Mesothelial cell of epicardium (in vitro differentiated cells): Measurements from ENCODE around the gene LCLAT1. TPM values are rescaled to one million over a fixed set of nuclear protein-coding genes. Genes with fewer than 3 reads are reported as not detected.

Source experiments
- DNase-seq, 2 experiments: peaks; one replicate each; pipeline ENCODE4 v3.0.0; 2021; ENCODE audit warnings: low spot score in 2 of 2; ENCODE audit not compliant: unreplicated experiment in 2 of 2
- H3K27ac Mint-ChIP-seq: 2 replicates; pipeline ENCODE4 v1.8.0; 2021; ENCODE audit warnings: mixed read lengths
- H3K27me3 Mint-ChIP-seq: 2 replicates; pipeline ENCODE4 v1.8.0; 2021; ENCODE audit warnings: low read depth, mixed read lengths
- H3K36me3 Mint-ChIP-seq: 2 replicates; pipeline ENCODE4 v1.8.0; 2021; ENCODE audit warnings: mixed read lengths
- H3K4me1 Mint-ChIP-seq: 2 replicates; pipeline ENCODE4 v1.8.0; 2021; ENCODE audit warnings: mixed read lengths
- H3K4me3 Mint-ChIP-seq: 2 replicates; pipeline ENCODE4 v1.8.0; 2021; ENCODE audit warnings: mild to moderate bottlenecking, moderate library complexity, mixed read lengths
- H3K9me3 Mint-ChIP-seq: 2 replicates; pipeline ENCODE4 v1.8.0; 2021; ENCODE audit warnings: mixed read lengths
- total RNA-seq: library from RNA; stranded (reverse); gene quantifications from 3 replicates; pipeline ENCODE4 v1.2.1, GENCODE V29; 2021
- TF ChIP-seq, protein P1 (sequence below): fragments of 200-600 bp; sonication (generic); IDR thresholded peaks from one replicate; pipeline ENCODE4 v1.5.0; 2021; ENCODE audit warnings: antibody characterized with exemption; ENCODE audit not compliant: unreplicated experiment

LCLAT1 gene
- total RNA-seq, 1 donor from 2014 or later: 23.2 TPM

DNA sequence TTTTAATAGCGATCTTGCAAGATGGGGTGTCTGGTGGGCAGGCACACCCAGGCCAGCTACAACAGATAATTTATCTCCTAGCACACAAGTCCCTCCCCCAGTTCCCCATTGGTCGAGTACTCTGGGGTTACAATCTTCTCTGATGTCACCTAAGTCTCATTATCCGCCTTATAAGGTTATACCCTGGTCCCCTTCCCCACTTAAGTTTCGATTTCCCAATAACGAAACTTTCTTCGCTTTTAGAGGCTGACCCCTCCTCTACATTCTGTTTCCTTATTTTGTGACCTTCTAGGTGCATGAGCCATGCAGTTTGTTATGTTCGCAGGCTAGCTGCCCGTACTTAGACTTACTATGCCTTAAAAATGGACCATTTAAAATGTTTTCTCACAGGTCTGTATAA lies 180.1 kb downstream of the LCLAT1 start:
- Mint-ChIP-seq H3K27me3 (no peaks in the 10 kb centered on the region), H3K27ac (no peak overlapping the region), H3K4me1 (peaks cover 2% of the 10 kb centered on the region), H3K9me3 (peaks cover 9% of the 10 kb centered on the region), H3K4me3 (no peak overlapping the region), H3K36me3 (peaks cover 14% of the 10 kb centered on the region)
- DNase-seq: no peak
- TF ChIP-seq, protein P1, sequence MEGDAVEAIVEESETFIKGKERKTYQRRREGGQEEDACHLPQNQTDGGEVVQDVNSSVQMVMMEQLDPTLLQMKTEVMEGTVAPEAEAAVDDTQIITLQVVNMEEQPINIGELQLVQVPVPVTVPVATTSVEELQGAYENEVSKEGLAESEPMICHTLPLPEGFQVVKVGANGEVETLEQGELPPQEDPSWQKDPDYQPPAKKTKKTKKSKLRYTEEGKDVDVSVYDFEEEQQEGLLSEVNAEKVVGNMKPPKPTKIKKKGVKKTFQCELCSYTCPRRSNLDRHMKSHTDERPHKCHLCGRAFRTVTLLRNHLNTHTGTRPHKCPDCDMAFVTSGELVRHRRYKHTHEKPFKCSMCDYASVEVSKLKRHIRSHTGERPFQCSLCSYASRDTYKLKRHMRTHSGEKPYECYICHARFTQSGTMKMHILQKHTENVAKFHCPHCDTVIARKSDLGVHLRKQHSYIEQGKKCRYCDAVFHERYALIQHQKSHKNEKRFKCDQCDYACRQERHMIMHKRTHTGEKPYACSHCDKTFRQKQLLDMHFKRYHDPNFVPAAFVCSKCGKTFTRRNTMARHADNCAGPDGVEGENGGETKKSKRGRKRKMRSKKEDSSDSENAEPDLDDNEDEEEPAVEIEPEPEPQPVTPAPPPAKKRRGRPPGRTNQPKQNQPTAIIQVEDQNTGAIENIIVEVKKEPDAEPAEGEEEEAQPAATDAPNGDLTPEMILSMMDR: no peak

DNA sequence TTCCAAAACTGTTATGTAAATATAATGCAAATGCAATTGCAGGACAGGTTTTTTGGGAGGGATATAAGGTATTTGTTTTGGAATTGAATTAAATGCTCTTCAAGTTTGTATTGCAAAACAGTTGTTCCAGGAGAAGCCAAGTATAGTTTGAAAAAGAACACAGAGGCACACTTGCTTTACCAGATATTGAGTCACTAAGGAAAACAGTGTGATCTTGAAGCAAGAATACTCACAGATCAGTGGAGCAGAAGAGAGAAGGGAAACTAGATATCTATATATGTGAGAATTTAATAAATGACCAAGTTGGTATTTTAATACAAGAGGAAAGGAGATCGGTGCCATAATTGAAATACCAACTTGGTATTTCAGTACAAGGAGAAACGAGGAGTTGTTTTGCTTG lies 181.3 kb downstream of the LCLAT1 start:
- TF ChIP-seq, protein P1: no peak

DNA sequence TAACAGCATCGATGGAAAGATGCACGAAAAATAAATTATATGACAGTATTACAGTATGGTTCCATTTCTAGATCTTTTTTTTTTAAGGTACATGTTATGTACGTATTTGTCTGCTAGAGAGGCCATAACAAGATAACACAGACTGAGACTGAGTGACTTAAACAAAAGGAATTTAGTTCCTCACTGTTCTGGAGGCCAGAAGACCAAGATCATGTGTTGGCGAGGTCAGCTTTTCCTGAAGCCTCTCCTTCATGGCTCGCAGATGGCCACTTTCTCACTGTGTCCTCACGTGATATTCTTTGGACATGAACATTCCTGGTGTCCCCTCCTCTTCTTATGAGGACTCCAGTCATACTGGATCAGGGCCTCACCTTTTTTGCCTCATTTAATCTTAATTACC lies 182.8 kb downstream of the LCLAT1 start:
- Mint-ChIP-seq H3K36me3 (no peaks in the 10 kb centered on the region), H3K27me3 (no peaks in the 10 kb centered on the region)
- DNase-seq: no peak

More for the DNA sequence above, 181.3 kb downstream of the LCLAT1 start:
- Mint-ChIP-seq H3K9me3 (peaks cover 7% of the 10 kb centered on the region), H3K27ac (no peak overlapping the region), H3K4me1 (peaks cover 2% of the 10 kb centered on the region), H3K36me3 (peaks cover 6% of the 10 kb centered on the region), H3K27me3 (no peaks in the 10 kb centered on the region), H3K4me3 (no peak overlapping the region)
- DNase-seq: no peak

DNA sequence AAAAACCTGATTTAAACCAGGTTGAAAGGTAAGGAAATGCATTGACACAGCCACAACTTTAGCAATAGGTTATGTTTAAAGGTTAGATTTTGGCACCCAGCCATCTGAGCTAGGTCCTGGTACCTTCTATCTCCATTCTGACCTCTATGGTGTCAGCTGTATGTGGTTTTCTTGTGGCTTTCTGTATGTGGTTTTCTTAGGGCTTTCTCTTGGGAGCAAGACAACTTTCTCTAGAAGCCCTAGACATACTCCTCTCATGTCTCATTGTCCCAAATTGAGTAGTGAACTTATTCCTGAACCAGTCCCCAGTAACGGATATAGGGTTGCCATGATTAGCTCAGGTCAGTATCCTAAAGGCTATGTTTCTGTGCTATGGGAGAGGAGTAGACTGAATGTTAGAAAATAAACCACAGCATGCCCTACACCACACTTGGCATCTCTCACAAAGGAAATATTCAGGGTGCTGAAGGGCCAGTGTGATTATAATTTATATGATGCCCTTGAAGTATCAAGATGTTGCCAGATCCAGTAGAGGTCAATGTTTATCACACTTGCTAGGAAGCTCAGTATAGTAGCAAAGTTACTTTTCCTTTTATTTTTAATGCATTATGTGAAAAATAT lies 184.1 kb downstream of the LCLAT1 start:
- Mint-ChIP-seq H3K27ac (no peak overlapping the region), H3K9me3 (no peaks in the 10 kb centered on the region), H3K27me3 (no peaks in the 10 kb centered on the region), H3K4me3 (no peak overlapping the region), H3K36me3 (no peaks in the 10 kb centered on the region), H3K4me1 (no peaks in the 10 kb centered on the region)
- TF ChIP-seq, protein P1: no peak
- no peak for DNase-seq

More for the DNA sequence above, 182.8 kb downstream of the LCLAT1 start:
- TF ChIP-seq, protein P1: no peak
- Mint-ChIP-seq H3K9me3 (no peaks in the 10 kb centered on the region), H3K4me3 (no peak overlapping the region), H3K27ac (no peak overlapping the region), H3K4me1 (peaks cover 2% of the 10 kb centered on the region)

DNA sequence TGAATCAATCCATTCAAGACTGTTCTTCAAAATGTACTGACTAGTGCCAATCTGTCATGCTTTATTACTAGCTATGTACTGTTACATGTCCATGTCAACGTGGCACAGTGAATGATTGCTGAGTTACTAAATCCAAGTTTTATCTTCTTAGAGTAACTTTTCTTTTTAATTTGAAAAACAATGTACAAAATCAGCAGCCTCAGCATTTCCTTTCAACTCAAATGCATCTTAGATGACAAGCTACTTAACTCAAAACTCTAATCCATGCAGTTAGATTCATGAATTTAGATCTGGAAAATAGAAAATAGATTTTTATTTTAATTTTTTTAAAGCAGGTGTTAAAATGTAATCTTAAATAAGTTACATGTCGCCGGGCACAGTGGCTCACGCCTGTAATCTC lies 186.0 kb downstream of the LCLAT1 start:
- Mint-ChIP-seq H3K27ac (no peak overlapping the region), H3K4me3 (no peak overlapping the region), H3K4me1 (no peaks in the 10 kb centered on the region), H3K9me3 (no peaks in the 10 kb centered on the region), H3K27me3 (no peaks in the 10 kb centered on the region), H3K36me3 (no peaks in the 10 kb centered on the region)
- no peak for DNase-seq
- TF ChIP-seq, protein P1: no peak
